Thoracic aorta (tissue), 2 donors: ENCODE measurements around the gene COL25A1. TPM values are rescaled to one million over a fixed set of nuclear protein-coding genes. Genes with fewer than 3 reads are reported as not detected.

Experiments
- ATAC-seq: fragments of 150-250 bp; one replicate; pipeline ENCODE4 v1.8.0; 2017; ENCODE audit warnings: low read depth; ENCODE audit not compliant: insufficient number of reproducible peaks, low FRiP score
- DNase-seq: peaks from one replicate; pipeline ENCODE4 v3.0.0-alpha.2; 2020; ENCODE audit warnings: low spot score
- H3K27ac ChIP-seq, 2 donors: fragments of 200-600 bp; sonication (generic); 1 replicate in 1 of 2; 2 replicates in 1 of 2; pipeline ENCODE4 v1.5.1; 2016; ENCODE audit warnings: mild to moderate bottlenecking in 2 of 2, moderate library complexity in 2 of 2
- H3K27me3 ChIP-seq: fragments of 200-600 bp; sonication (generic); replicated peaks from 2 replicates; pipeline ENCODE4 v1.6.0; 2016; ENCODE audit warnings: mild to moderate bottlenecking; ENCODE audit not compliant: insufficient read depth
- H3K36me3 ChIP-seq: fragments of 200-600 bp; sonication (generic); one replicate; pipeline ENCODE4 v1.5.1; 2016
- H3K4me1 ChIP-seq, 2 donors: fragments of 200-600 bp; sonication (generic); 1 replicate in 1 of 2; 2 replicates in 1 of 2; pipeline versions ENCODE4 v1.5.1 to v1.6.0; 2016; ENCODE audit warnings: low read depth in 2 of 2, mild to moderate bottlenecking in 1 of 2; ENCODE audit not compliant: control insufficient read depth in 1 of 2
- H3K4me3 ChIP-seq: fragments of 200-600 bp; sonication (generic); 2 replicates; pipeline ENCODE4 v1.5.1; 2016; ENCODE audit warnings: mild to moderate bottlenecking
- H3K9me3 ChIP-seq: fragments of 200-600 bp; sonication (generic); 2 replicates; pipeline ENCODE4 v1.5.1; 2016
- CTCF ChIP-seq: fragments of 200-600 bp; sonication (generic); IDR thresholded peaks from one replicate; pipeline ENCODE4 v1.5.1; 2019; ENCODE audit warnings: antibody characterized with exemption
- total RNA-seq, 2 donors: library from RNA; depleted of rRNA; stranded (reverse); fragments of >200 nt; gene quantifications; one replicate each; pipeline versions ENCODE4 v1.1.0 to v1.2.3, GENCODE V29; 2016

Gene COL25A1
- total RNA-seq, 2 donors from 2014 or later: 0.42 to 0.81 TPM

- Histone ChIP-seq H3K36me3 (no peaks in the 10 kb centered on the region), H3K27me3 (no peaks in the 10 kb centered on the region), H3K27ac (no peak overlapping the region), H3K4me1 (no peaks in the 10 kb centered on the region), H3K9me3 (no peaks in the 10 kb centered on the region), H3K4me3 (no peak overlapping the region)
- no peak for ATAC-seq
- no peak for TF ChIP-seq CTCF
- DNase-seq: no peak
Measured at GRCh38 chr4:109291707-109292238, 10.7 kb downstream of the COL25A1 start.

- ATAC-seq (no peak), DNase-seq (no peak)
- H3K4me3 ChIP-seq: no peak overlapping the region
- H3K36me3 ChIP-seq: no peaks in the 10 kb centered on the region
- H3K27ac ChIP-seq: no peak overlapping the region
- no peaks in the 10 kb centered on the region for H3K9me3 ChIP-seq
- TF ChIP-seq CTCF: no peak
- H3K27me3 ChIP-seq: no peaks in the 10 kb centered on the region
- no peaks in the 10 kb centered on the region for H3K4me1 ChIP-seq
Measured at GRCh38 chr4:109290918-109291317, 11.5 kb downstream of the COL25A1 start.

- Histone ChIP-seq H3K9me3 (no peaks in the 10 kb centered on the region), H3K27me3 (no peaks in the 10 kb centered on the region), H3K36me3 (no peaks in the 10 kb centered on the region), H3K4me3 (no peak overlapping the region), H3K4me1 (no peaks in the 10 kb centered on the region), H3K27ac (no peak overlapping the region)
- ATAC-seq: no peak
- no peak for TF ChIP-seq CTCF
- no peak for DNase-seq
Measured at GRCh38 chr4:109278594-109279031, 23.8 kb downstream of the COL25A1 start.

- Histone ChIP-seq H3K9me3 (no peaks in the 10 kb centered on the region), H3K36me3 (no peaks in the 10 kb centered on the region), H3K27me3 (no peaks in the 10 kb centered on the region), H3K4me3 (no peak overlapping the region), H3K27ac (no peak overlapping the region), H3K4me1 (no peaks in the 10 kb centered on the region)
- TF ChIP-seq CTCF: no peak
- DNase-seq (no peak), ATAC-seq (no peak)
Measured at GRCh38 chr4:109276482-109277095, 25.9 kb downstream of the COL25A1 start.

GRCh38 chr4:109275066-109275745 lies 27.3 kb downstream of the COL25A1 start:
- H3K9me3 ChIP-seq: no peaks in the 10 kb centered on the region

More at GRCh38 chr4:109275066-109275745, 27.3 kb downstream of the COL25A1 start:
- Histone ChIP-seq H3K27ac (no peak overlapping the region), H3K27me3 (no peaks in the 10 kb centered on the region), H3K36me3 (no peaks in the 10 kb centered on the region), H3K4me1 (no peaks in the 10 kb centered on the region), H3K4me3 (no peak overlapping the region)
- DNase-seq (no peak), ATAC-seq (no peak)
- TF ChIP-seq CTCF: no peak
